Tibial nerve (tissue), 4 donors: ENCODE data around the gene GPC6. TPM values are rescaled to one million over a fixed set of nuclear protein-coding genes. Genes with fewer than 3 reads are reported as not detected.

ENCODE experiments used
- DNase-seq, 2 donors: peaks; one replicate each; pipeline ENCODE4 v3.0.0-alpha.2; 2019; ENCODE audit warnings: low spot score in 2 of 2
- H3K27ac ChIP-seq, 4 donors: fragments of 200-600 bp; sonication (generic) in 3 of 4; one replicate each; pipeline ENCODE4 v1.5.1; 2017 to 2019; ENCODE audit warnings: mild to moderate bottlenecking in 1 of 4
- H3K27me3 ChIP-seq, 2 donors: fragments of 200-600 bp; sonication (generic) in 1 of 2; one replicate each; pipeline versions ENCODE4 v1.5.1 to v1.6.0; 2017 to 2019
- H3K36me3 ChIP-seq, 3 donors: fragments of 200-600 bp; sonication (generic); one replicate each; pipeline ENCODE4 v1.5.1; 2018 to 2019
- H3K4me1 ChIP-seq, 4 donors: fragments of 200-600 bp; sonication (generic) in 3 of 4; one replicate each; pipeline ENCODE4 v1.5.1; 2017 to 2019
- H3K4me3 ChIP-seq, 4 donors: fragments of 200-600 bp; sonication (generic) in 3 of 4; one replicate each; pipeline ENCODE4 v1.5.1; 2017 to 2019; ENCODE audit warnings: mild to moderate bottlenecking in 1 of 4, moderate library complexity in 1 of 4
- H3K9me3 ChIP-seq, 4 donors: fragments of 200-600 bp; sonication (generic) in 3 of 4; one replicate each; pipeline ENCODE4 v1.5.1; 2017 to 2019
- EP300 ChIP-seq, 2 donors: sonication (generic); formaldehyde crosslinking; IDR thresholded peaks; one replicate each; pipeline ENCODE4 v1.6.1; 2017; ENCODE audit warnings: antibody characterized with exemption in 2 of 2, mild to moderate bottlenecking in 1 of 2
- POLR2A ChIP-seq, 2 donors: fragments of 450-650 bp; IDR thresholded peaks; one replicate each; pipeline ENCODE4 v1.6.1; 2017; ENCODE audit warnings: antibody characterized with exemption in 2 of 2, mild to moderate bottlenecking in 2 of 2, moderate library complexity in 2 of 2
- WGBS, 2 donors: methylation state at CpG; one replicate each; pipeline ENCODE4 v1.1.5; 2018; 5-methylcytosine and 5-hydroxymethylcytosine counted together
- total RNA-seq, 4 donors: library from RNA; depleted of rRNA; stranded (reverse); fragments of >200 nt; gene quantifications; one replicate each; pipeline ENCODE4 v1.1.0, GENCODE V29; 2016
- TF ChIP-seq, protein P1 (sequence below), 5 experiments: fragments of 200-600 bp in 3 of 5; fragments of 450-650 bp in 2 of 5; sonication (generic) in 3 of 5; IDR thresholded peaks; one replicate each; pipeline ENCODE4 v1.5.1; 2016 to 2019; ENCODE audit warnings: antibody characterized with exemption in 5 of 5, mild to moderate bottlenecking in 3 of 5, moderate library complexity in 2 of 5

GPC6 gene
- total RNA-seq, 4 donors from 2014 or later = 21.9 to 39.5 (median 29.8) TPM

- DNase-seq = no peak
- no peak overlapping the region for H3K27ac ChIP-seq
- H3K36me3 ChIP-seq = no peaks in the 10 kb centered on the region
- WGBS, 2 donors = 84 to 97% methylated on average over 1 of the region's 1 CpG
- no peak overlapping the region for H3K4me3 ChIP-seq
- TF ChIP-seq EP300 (IDR thresholded peaks at IDR 0.05) (no peak), POLR2A (IDR thresholded peaks at IDR 0.05) (no peak)
- TF ChIP-seq, protein P1, sequence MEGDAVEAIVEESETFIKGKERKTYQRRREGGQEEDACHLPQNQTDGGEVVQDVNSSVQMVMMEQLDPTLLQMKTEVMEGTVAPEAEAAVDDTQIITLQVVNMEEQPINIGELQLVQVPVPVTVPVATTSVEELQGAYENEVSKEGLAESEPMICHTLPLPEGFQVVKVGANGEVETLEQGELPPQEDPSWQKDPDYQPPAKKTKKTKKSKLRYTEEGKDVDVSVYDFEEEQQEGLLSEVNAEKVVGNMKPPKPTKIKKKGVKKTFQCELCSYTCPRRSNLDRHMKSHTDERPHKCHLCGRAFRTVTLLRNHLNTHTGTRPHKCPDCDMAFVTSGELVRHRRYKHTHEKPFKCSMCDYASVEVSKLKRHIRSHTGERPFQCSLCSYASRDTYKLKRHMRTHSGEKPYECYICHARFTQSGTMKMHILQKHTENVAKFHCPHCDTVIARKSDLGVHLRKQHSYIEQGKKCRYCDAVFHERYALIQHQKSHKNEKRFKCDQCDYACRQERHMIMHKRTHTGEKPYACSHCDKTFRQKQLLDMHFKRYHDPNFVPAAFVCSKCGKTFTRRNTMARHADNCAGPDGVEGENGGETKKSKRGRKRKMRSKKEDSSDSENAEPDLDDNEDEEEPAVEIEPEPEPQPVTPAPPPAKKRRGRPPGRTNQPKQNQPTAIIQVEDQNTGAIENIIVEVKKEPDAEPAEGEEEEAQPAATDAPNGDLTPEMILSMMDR (IDR thresholded peaks at IDR 0.05) = no peak
- H3K4me1 ChIP-seq = no peaks in the 10 kb centered on the region
- no peaks in the 10 kb centered on the region for H3K9me3 ChIP-seq
- no peaks in the 10 kb centered on the region for H3K27me3 ChIP-seq
These were observed 543.0 kb downstream of the GPC6 start for GRCh38 chr13:93769607-93770006.

- H3K9me3 ChIP-seq = no peaks in the 10 kb centered on the region
- peaks cover 0 to 4% (median 0%) of the 10 kb centered on the region in 4 donors for H3K4me1 ChIP-seq
- H3K27me3 ChIP-seq = no peaks in the 10 kb centered on the region
- no peak overlapping the region for H3K4me3 ChIP-seq
- H3K27ac ChIP-seq = no peak overlapping the region
- no peak for DNase-seq
- 76 to 81% methylated on average over 8 of the region's 8 CpGs for WGBS, 2 donors
- no peaks in the 10 kb centered on the region for H3K36me3 ChIP-seq
- TF ChIP-seq EP300 (IDR thresholded peaks at IDR 0.05) = no peak
- TF ChIP-seq POLR2A (IDR thresholded peaks at IDR 0.05) = no peak
- TF ChIP-seq, protein P1 (IDR thresholded peaks at IDR 0.05) = no peak
These were observed 544.6 kb downstream of the GPC6 start for GRCh38 chr13:93771227-93771626.

DNA sequence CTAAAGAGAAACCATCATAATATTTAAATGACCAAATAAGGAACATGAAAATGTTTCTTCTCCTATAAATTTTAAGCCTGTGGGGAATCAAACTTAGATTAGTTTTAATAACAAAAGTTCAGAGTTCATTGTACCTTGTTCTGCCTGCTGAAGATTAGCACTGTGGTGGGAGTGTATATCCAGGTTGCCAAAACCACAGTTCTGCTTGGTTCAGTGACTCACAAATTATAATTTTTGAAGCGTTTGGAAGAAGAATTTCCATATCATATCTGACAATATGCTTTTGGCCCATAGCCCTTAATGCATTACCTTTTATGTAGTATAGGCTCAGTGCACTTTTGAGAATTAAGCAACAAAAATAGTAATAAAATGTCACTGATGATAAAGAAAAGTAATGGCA lies 545.2 kb downstream of the GPC6 start:
- 71 to 73% methylated on average over 1 of the region's 1 CpG for WGBS, 2 donors
- TF ChIP-seq, protein P1 (IDR thresholded peaks at IDR 0.05) = no peak
- no peak for TF ChIP-seq EP300 (IDR thresholded peaks at IDR 0.05)
- TF ChIP-seq POLR2A (IDR thresholded peaks at IDR 0.05) = no peak
- H3K4me1 ChIP-seq = peaks cover 0 to 4% (median 0%) of the 10 kb centered on the region in 4 donors
- H3K27me3 ChIP-seq = no peaks in the 10 kb centered on the region
- H3K36me3 ChIP-seq = no peaks in the 10 kb centered on the region
- no peaks in the 10 kb centered on the region for H3K9me3 ChIP-seq
- H3K27ac ChIP-seq = no peak overlapping the region
- DNase-seq = no peak
- no peak overlapping the region for H3K4me3 ChIP-seq

DNA sequence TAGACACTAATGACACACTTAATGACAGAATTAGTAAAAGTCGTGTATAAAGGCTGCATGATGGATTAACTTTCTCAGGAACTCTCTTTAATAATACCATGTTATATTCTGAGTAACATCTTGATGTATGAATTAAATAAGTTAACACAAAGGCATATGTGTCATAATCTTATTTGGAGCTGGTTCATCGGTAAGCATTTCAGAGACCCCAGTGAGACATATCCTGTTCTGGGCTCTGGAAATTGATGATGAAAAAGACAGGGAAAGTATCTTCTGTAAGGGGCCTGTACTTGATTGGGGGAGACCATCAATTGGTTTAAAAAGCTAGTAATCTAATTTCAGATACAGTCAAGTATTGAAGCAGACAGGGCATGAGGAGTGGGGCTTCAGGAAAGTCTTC lies 547.9 kb downstream of the GPC6 start:
- TF ChIP-seq, protein P1 (IDR thresholded peaks at IDR 0.05) = no peak
- TF ChIP-seq POLR2A (IDR thresholded peaks at IDR 0.05) = no peak
- no peak for TF ChIP-seq EP300 (IDR thresholded peaks at IDR 0.05)
- DNase-seq = no peak
- peaks cover 0 to 8% (median 0%) of the 10 kb centered on the region in 4 donors for H3K4me1 ChIP-seq
- 97% methylated on average over 2 of the region's 2 CpGs for WGBS, 2 donors
- no peak overlapping the region for H3K4me3 ChIP-seq
- H3K9me3 ChIP-seq = no peaks in the 10 kb centered on the region
- no peaks in the 10 kb centered on the region for H3K27me3 ChIP-seq
- no peaks in the 10 kb centered on the region for H3K36me3 ChIP-seq
- no peak overlapping the region for H3K27ac ChIP-seq

DNA sequence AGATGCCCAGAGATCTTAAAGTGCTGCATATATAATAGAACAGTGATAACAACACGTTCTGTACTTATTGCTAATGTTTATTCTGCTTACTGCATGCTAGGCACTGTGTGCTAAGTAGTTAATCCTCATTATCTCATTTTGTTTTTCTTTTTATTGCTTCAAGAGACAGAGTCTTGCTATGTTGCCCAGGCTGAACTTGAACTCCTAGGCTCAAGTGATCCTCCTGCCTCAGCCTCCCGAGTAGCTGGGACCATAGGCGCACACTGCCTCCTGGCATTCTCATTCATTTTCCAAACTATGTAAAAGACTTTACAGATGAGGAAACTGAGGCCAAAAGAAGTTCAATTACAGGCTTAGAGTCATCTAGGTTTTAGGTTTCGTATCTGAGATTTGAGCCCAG lies 548.4 kb downstream of the GPC6 start:
- no peaks in the 10 kb centered on the region for H3K27me3 ChIP-seq
- no peaks in the 10 kb centered on the region for H3K9me3 ChIP-seq
- no peaks in the 10 kb centered on the region for H3K36me3 ChIP-seq
- H3K4me1 ChIP-seq = peaks cover 0 to 8% (median 0%) of the 10 kb centered on the region in 4 donors
- no peak overlapping the region for H3K27ac ChIP-seq
- DNase-seq = no peak
- TF ChIP-seq POLR2A (IDR thresholded peaks at IDR 0.05) = no peak
- TF ChIP-seq EP300 (IDR thresholded peaks at IDR 0.05) = no peak
- TF ChIP-seq, protein P1 (IDR thresholded peaks at IDR 0.05) = no peak
- WGBS, 2 donors = 92 to 97% methylated on average over 4 of the region's 4 CpGs
- no peak overlapping the region for H3K4me3 ChIP-seq
